Smooth muscle cell (in vitro differentiated cells): Measurements from ENCODE around the gene DMRT1. TPM values are rescaled to one million over a fixed set of nuclear protein-coding genes. Genes with fewer than 3 reads are reported as not detected.

Experiments
- DNase-seq: peaks from one replicate; lab custom pipeline; 2025; ENCODE audit not compliant: unreplicated experiment; lab: John Stamatoyannopoulos, UW
- H2AFZ ChIP-seq: fragments of 200-600 bp; sonication (generic); 2 replicates; pipeline ENCODE4 v1.6.0; 2016; ENCODE audit warnings: antibody characterized with exemption, low read depth, mild to moderate bottlenecking
- H3F3A ChIP-seq: fragments of 200-600 bp; sonication (generic); 2 replicates; pipeline ENCODE4 v1.6.0; 2017; ENCODE audit warnings: antibody characterized with exemption, low read depth
- H3K27ac ChIP-seq: fragments of 200-600 bp; sonication (generic); 2 replicates; pipeline ENCODE4 v1.5.1; 2016; ENCODE audit warnings: low read depth, mild to moderate bottlenecking
- H3K27me3 ChIP-seq: fragments of 200-600 bp; sonication (generic); 2 replicates; pipeline ENCODE4 v1.6.1; 2016; ENCODE audit warnings: low read depth, mild to moderate bottlenecking
- H3K36me3 ChIP-seq: fragments of 200-600 bp; sonication (generic); 2 replicates; pipeline ENCODE4 v1.5.1; 2016; ENCODE audit warnings: low read depth
- H3K4me1 ChIP-seq: fragments of 200-600 bp; sonication (generic); 2 replicates; pipeline ENCODE4 v1.5.1; 2016; ENCODE audit warnings: low read depth
- H3K4me2 ChIP-seq: fragments of 200-600 bp; sonication (generic); 2 replicates; pipeline ENCODE4 v1.6.0; 2016; ENCODE audit warnings: mild to moderate bottlenecking
- H3K4me3 ChIP-seq: fragments of 200-600 bp; sonication (generic); 2 replicates; pipeline ENCODE4 v1.5.1; 2016; ENCODE audit warnings: mild to moderate bottlenecking
- H3K79me2 ChIP-seq: fragments of 200-600 bp; sonication (generic); 2 replicates; pipeline ENCODE4 v1.6.0; 2016; ENCODE audit warnings: low read depth, mild to moderate bottlenecking
- H3K9ac ChIP-seq: fragments of 200-600 bp; sonication (generic); 2 replicates; pipeline ENCODE4 v1.6.0; 2016; ENCODE audit warnings: low read depth
- H3K9me3 ChIP-seq: fragments of 200-600 bp; sonication (generic); replicated peaks from 2 replicates; pipeline ENCODE4 v1.5.1; 2016; ENCODE audit warnings: low read depth
- H4K20me1 ChIP-seq: fragments of 200-600 bp; sonication (generic); 2 replicates; pipeline ENCODE4 v1.6.0; 2016; ENCODE audit warnings: low read depth
- WGBS: methylation state at CpG from one replicate; pipeline ENCODE4 v1.1.7; 2016; ENCODE audit warnings: low lambda C conversion rate; 5-methylcytosine and 5-hydroxymethylcytosine counted together
- polyA plus RNA-seq: library from polyadenylated mRNA; unstranded; fragments of >200 nt; fragmentation: Nextera tagmentation; extraction: Ambion mirVana; gene quantifications from 2 replicates; pipeline ENCODE4 v1.2.1, GENCODE V29; 2016
- total RNA-seq: library from RNA; depleted of rRNA; stranded (reverse); fragments of >200 nt; gene quantifications from 2 replicates; pipeline ENCODE4 v1.2.3, GENCODE V29; 2014
- TF ChIP-seq, protein P1 (sequence below): fragments of 200-600 bp; sonication (generic); IDR thresholded peaks from 2 replicates; pipeline ENCODE4 v1.5.1; 2017; ENCODE audit warnings: borderline replicate concordance, mild to moderate bottlenecking, antibody characterized with exemption; ENCODE audit not compliant: insufficient read depth, poor library complexity, severe bottlenecking

Gene DMRT1
- total and polyA plus RNA-seq, 2 experiments from 2014 or later = 0.58 TPM; not detected in 1

GRCh38 chr9:1013021-1013420 lies 171.5 kb downstream of the DMRT1 start:
- Histone ChIP-seq H3K27ac (no peak overlapping the region), H3K4me2 (no peak overlapping the region), H4K20me1 (no peaks in the 10 kb centered on the region), H2AFZ (no peak overlapping the region), H3K9me3 (no peaks in the 10 kb centered on the region), H3K4me3 (no peak overlapping the region), H3F3A (no peaks in the 10 kb centered on the region), H3K4me1 (no peaks in the 10 kb centered on the region), H3K9ac (no peak overlapping the region), H3K36me3 (no peaks in the 10 kb centered on the region), H3K27me3 (no peaks in the 10 kb centered on the region), H3K79me2 (no peaks in the 10 kb centered on the region)
- no peak for DNase-seq
- WGBS = 84% methylated on average over 5 of the region's 5 CpGs
- TF ChIP-seq, protein P1, sequence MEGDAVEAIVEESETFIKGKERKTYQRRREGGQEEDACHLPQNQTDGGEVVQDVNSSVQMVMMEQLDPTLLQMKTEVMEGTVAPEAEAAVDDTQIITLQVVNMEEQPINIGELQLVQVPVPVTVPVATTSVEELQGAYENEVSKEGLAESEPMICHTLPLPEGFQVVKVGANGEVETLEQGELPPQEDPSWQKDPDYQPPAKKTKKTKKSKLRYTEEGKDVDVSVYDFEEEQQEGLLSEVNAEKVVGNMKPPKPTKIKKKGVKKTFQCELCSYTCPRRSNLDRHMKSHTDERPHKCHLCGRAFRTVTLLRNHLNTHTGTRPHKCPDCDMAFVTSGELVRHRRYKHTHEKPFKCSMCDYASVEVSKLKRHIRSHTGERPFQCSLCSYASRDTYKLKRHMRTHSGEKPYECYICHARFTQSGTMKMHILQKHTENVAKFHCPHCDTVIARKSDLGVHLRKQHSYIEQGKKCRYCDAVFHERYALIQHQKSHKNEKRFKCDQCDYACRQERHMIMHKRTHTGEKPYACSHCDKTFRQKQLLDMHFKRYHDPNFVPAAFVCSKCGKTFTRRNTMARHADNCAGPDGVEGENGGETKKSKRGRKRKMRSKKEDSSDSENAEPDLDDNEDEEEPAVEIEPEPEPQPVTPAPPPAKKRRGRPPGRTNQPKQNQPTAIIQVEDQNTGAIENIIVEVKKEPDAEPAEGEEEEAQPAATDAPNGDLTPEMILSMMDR = no peak

DNA sequence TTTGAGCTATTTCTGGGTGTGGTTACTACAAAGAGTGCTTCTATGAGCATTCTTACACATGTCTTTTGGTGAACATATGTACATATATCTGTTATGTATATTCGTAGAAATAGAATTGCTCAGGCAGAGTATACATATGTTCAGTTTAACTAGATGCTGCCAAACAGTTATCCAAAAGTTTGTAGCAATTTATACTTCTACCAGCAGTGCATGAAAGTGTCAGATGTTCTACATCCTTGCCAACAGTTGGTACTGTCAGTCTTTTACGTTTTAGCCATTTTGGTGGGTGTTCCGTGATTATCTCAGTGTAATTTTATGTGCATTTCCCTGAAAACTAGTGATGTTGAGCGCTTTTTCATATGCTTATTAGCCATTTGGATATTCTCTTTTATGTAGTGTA lies 172.7 kb downstream of the DMRT1 start:
- H2AFZ ChIP-seq = no peak overlapping the region
- no peak for DNase-seq
- no peaks in the 10 kb centered on the region for H3K79me2 ChIP-seq
- H3K9me3 ChIP-seq = no peaks in the 10 kb centered on the region
- no peaks in the 10 kb centered on the region for H3K36me3 ChIP-seq
- 61% methylated on average over 4 of the region's 4 CpGs for WGBS
- no peak overlapping the region for H3K27ac ChIP-seq
- no peak overlapping the region for H3K9ac ChIP-seq
- no peaks in the 10 kb centered on the region for H4K20me1 ChIP-seq
- H3F3A ChIP-seq = no peaks in the 10 kb centered on the region
- no peaks in the 10 kb centered on the region for H3K4me1 ChIP-seq
- no peaks in the 10 kb centered on the region for H3K27me3 ChIP-seq
- H3K4me3 ChIP-seq = no peak overlapping the region
- H3K4me2 ChIP-seq = no peak overlapping the region
- TF ChIP-seq, protein P1 = no peak

- WGBS = 78% methylated on average over 2 of the region's 2 CpGs
- H3K79me2 ChIP-seq = no peaks in the 10 kb centered on the region
- TF ChIP-seq, protein P1 = no peak
These were observed 173.1 kb downstream of the DMRT1 start for GRCh38 chr9:1014640-1015039.

GRCh38 chr9:1018121-1018520 lies 176.6 kb downstream of the DMRT1 start:
- Histone ChIP-seq H3K27me3 (no peaks in the 10 kb centered on the region), H3K79me2 (no peaks in the 10 kb centered on the region), H3K9ac (no peak overlapping the region), H3K9me3 (no peaks in the 10 kb centered on the region), H3K4me1 (no peaks in the 10 kb centered on the region), H3K36me3 (no peaks in the 10 kb centered on the region), H4K20me1 (no peaks in the 10 kb centered on the region), H3K4me3 (no peak overlapping the region), H2AFZ (no peak overlapping the region), H3F3A (no peaks in the 10 kb centered on the region), H3K27ac (no peak overlapping the region), H3K4me2 (no peak overlapping the region)
- 72% methylated on average over 10 of the region's 10 CpGs for WGBS
- TF ChIP-seq, protein P1 = no peak
- no peak for DNase-seq

More at GRCh38 chr9:1014640-1015039, 173.1 kb downstream of the DMRT1 start:
- Histone ChIP-seq H3K9me3 (no peaks in the 10 kb centered on the region), H3K4me2 (no peak overlapping the region), H3K4me1 (no peaks in the 10 kb centered on the region), H3F3A (no peaks in the 10 kb centered on the region), H3K36me3 (no peaks in the 10 kb centered on the region), H3K27ac (no peak overlapping the region), H3K4me3 (no peak overlapping the region), H2AFZ (no peak overlapping the region), H3K27me3 (no peaks in the 10 kb centered on the region), H3K9ac (no peak overlapping the region), H4K20me1 (no peaks in the 10 kb centered on the region)
- DNase-seq = no peak
